Activated naive CD8-positive, alpha-beta T cell treated with anti-CD3 and anti-CD28 coated beads, Interleukin-2, amount 50 U/mL, for 24 hours (primary cell): ENCODE data around the gene ZBTB8A.
"Not testable (repeated sequence)": the region's sequence is repeated elsewhere in the genome, so short reads cannot be mapped to it uniquely, and the experiment has no call there.

ENCODE experiments used
- ATAC-seq: fragments of 150-1000 bp; cut with Tn5 transposase; one replicate; pipeline ENCODE4 v1.10.0; 2021
- DNase-seq: peaks from one replicate; pipeline ENCODE4 v3.0.0; 2021
- H3K27ac Mint-ChIP-seq: one replicate; pipeline ENCODE4 v1.8.0; 2021; ENCODE audit warnings: mild to moderate bottlenecking, mixed read lengths
- H3K27me3 Mint-ChIP-seq: one replicate; pipeline ENCODE4 v1.8.0; 2021; ENCODE audit warnings: mixed read lengths
- H3K36me3 Mint-ChIP-seq: one replicate; pipeline ENCODE4 v1.8.0; 2021; ENCODE audit warnings: low read depth, mixed read lengths
- H3K4me1 Mint-ChIP-seq: one replicate; pipeline ENCODE4 v1.8.0; 2021; ENCODE audit warnings: mixed read lengths
- H3K4me3 Mint-ChIP-seq: one replicate; pipeline ENCODE4 v1.8.0; 2021; ENCODE audit warnings: mild to moderate bottlenecking, moderate library complexity, mixed read lengths
- H3K9me3 Mint-ChIP-seq: one replicate; pipeline ENCODE4 v1.8.0; 2021; ENCODE audit warnings: mixed read lengths

The ZBTB8A gene

DNA sequence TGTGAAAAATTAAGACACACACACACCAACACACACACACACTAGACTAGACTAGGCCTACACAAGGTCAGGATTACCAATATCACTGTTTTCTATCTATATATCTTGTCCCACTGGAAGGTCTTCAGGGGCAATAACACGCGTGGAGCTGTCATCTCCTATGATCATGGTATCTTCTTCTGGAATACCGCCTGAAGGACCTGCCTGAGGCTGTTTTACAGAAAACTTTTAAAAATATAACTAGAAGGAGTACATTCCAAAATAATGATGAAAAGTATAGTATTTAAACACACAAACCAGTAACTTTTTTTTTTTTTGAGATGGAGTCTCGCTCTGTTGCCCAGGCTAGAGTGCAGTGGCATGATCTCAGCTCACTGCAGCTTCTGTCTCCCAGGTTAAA, 20.3 kb upstream of the ZBTB8A start:
- H3K4me3 Mint-ChIP-seq: no peak overlapping the region
- no peak overlapping the region for H3K27ac Mint-ChIP-seq
- ATAC-seq (no peak), DNase-seq (no peak)
- peaks cover 6% of the 10 kb centered on the region for H3K27me3 Mint-ChIP-seq
- no peaks in the 10 kb centered on the region for H3K36me3 Mint-ChIP-seq
- peaks cover 11% of the 10 kb centered on the region for H3K4me1 Mint-ChIP-seq
- no peaks in the 10 kb centered on the region for H3K9me3 Mint-ChIP-seq

- peak overlapping the region; percentile 69 for H3K4me3 Mint-ChIP-seq
- no peaks in the 10 kb centered on the region for H3K36me3 Mint-ChIP-seq
- H3K27me3 Mint-ChIP-seq: peaks cover 4% of the 10 kb centered on the region
- no peaks in the 10 kb centered on the region for H3K9me3 Mint-ChIP-seq
- ATAC-seq (no peak), DNase-seq (no peak)
- no peak overlapping the region for H3K27ac Mint-ChIP-seq
- H3K4me1 Mint-ChIP-seq: peaks cover 11% of the 10 kb centered on the region
Measured at GRCh38 chr1:32521165-32521564, 18.1 kb upstream of the ZBTB8A start.

- H3K27ac Mint-ChIP-seq: no peak overlapping the region
Measured at GRCh38 chr1:32525053-32525452, 14.2 kb upstream of the ZBTB8A start.

DNA sequence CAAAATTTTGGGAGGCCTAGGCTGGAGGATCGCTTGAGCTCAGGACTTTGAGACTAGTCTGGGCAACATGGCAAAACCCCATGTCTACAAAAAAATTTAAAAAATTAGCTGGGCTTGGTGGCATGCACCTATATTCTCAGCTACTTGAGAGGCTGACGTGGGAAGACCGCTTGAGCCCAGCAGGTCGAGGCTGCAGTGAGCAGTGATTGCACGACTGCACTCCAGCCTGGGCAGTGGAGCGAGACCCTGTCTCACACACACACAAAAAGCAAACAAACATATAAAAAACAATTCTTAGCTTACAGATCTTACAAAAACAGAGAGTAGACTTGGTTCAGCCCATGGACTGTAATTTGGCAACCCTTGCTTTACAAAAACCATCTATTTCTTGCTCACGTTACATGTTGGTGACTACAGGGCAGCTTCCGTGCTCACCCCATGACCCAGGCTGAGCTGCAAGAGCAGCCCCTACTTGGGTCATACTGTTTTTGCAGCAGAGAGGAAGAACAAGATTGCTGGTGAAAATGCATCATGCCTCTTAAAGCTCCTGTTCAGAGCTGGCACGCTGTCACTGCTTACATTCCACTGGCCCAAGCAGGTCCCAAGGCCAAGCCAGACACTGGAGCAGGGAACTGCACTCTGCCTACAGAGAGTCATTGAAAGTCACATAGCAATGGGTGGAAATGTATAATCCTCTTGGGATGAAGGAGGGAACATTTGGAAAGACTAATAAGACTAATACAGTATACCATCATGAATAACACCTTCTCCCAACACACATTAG, 13.4 kb upstream of the ZBTB8A start:
- Mint-ChIP-seq H3K27ac (no peak overlapping the region), H3K9me3 (no peaks in the 10 kb centered on the region), H3K4me3 (no peak overlapping the region)

More at GRCh38 chr1:32525053-32525452, 14.2 kb upstream of the ZBTB8A start:
- no peaks in the 10 kb centered on the region for H3K36me3 Mint-ChIP-seq
- peaks cover 4% of the 10 kb centered on the region for H3K27me3 Mint-ChIP-seq
- no peak for DNase-seq
- no peak for ATAC-seq
- H3K4me3 Mint-ChIP-seq: no peak overlapping the region
- H3K4me1 Mint-ChIP-seq: peaks cover 11% of the 10 kb centered on the region
- no peaks in the 10 kb centered on the region for H3K9me3 Mint-ChIP-seq

GRCh38 chr1:32528550-32528949, 10.7 kb upstream of the ZBTB8A start:
- not testable (repeated sequence) for H3K27ac Mint-ChIP-seq, H3K36me3 Mint-ChIP-seq, ATAC-seq, DNase-seq, H3K9me3 Mint-ChIP-seq, H3K4me3 Mint-ChIP-seq, H3K4me1 Mint-ChIP-seq, H3K27me3 Mint-ChIP-seq

More for the DNA sequence above, 13.4 kb upstream of the ZBTB8A start:
- peaks cover 6% of the 10 kb centered on the region for H3K4me1 Mint-ChIP-seq
- H3K27me3 Mint-ChIP-seq: peaks cover 4% of the 10 kb centered on the region
- ATAC-seq (no peak), DNase-seq (no peak)
- H3K36me3 Mint-ChIP-seq: no peaks in the 10 kb centered on the region

DNA sequence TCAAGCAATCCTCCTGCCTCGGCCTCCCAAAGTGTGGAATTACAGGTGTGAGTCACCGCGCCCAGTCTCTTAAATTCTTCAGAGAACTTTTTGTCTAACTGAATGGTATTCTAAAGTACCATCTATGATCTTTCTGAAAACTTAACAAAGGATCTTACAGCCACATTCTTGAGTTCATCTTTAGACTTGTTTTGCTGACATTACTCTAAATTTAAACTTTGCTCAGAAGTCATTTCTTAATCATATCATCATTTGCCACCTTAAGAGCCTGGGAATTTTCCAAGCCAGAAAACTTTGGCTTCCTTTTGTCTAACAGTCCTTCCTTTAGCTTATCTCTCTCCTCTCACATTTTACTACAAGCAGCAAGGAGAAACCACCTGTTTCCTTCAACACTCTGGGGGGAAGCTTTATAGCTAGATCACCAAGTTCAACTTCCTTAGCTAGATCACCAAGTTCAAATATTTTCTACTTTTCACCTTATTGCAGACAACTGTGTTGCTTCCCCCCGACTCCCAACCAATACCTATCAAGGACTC, 5.4 kb upstream of the ZBTB8A start:
- peaks cover 38% of the 10 kb centered on the region for H3K27me3 Mint-ChIP-seq
- ATAC-seq (no peak), DNase-seq (no peak)
- no peak overlapping the region for H3K4me3 Mint-ChIP-seq
- no peaks in the 10 kb centered on the region for H3K36me3 Mint-ChIP-seq
- no peak overlapping the region for H3K27ac Mint-ChIP-seq
- peaks cover under 1% of the 10 kb centered on the region for H3K4me1 Mint-ChIP-seq
- no peaks in the 10 kb centered on the region for H3K9me3 Mint-ChIP-seq

GRCh38 chr1:32536117-32536516, 3.1 kb upstream of the ZBTB8A start:
- no peak overlapping the region for H3K27ac Mint-ChIP-seq
- H3K27me3 Mint-ChIP-seq: peaks cover 55% of the 10 kb centered on the region
- ATAC-seq: no peak
- peaks cover 10% of the 10 kb centered on the region for H3K4me1 Mint-ChIP-seq
- no peaks in the 10 kb centered on the region for H3K36me3 Mint-ChIP-seq
- no peak for DNase-seq
- H3K9me3 Mint-ChIP-seq: no peaks in the 10 kb centered on the region
- H3K4me3 Mint-ChIP-seq: no peak overlapping the region

GRCh38 chr1:32536764-32537163, 2.5 kb upstream of the ZBTB8A start:
- Mint-ChIP-seq H3K27me3 (peaks cover 61% of the 10 kb centered on the region), H3K36me3 (no peaks in the 10 kb centered on the region), H3K27ac (no peak overlapping the region), H3K4me3 (no peak overlapping the region), H3K9me3 (no peaks in the 10 kb centered on the region), H3K4me1 (peaks cover 10% of the 10 kb centered on the region)
- DNase-seq (no peak), ATAC-seq (no peak)

- Mint-ChIP-seq H3K4me1 (peaks cover 10% of the 10 kb centered on the region), H3K9me3 (no peaks in the 10 kb centered on the region), H3K27me3 (peaks cover 71% of the 10 kb centered on the region), H3K36me3 (no peaks in the 10 kb centered on the region), H3K27ac (peak overlapping the region; percentile 28), H3K4me3 (peak overlapping the region; percentile 75)
- DNase-seq (peak; percentile 10), ATAC-seq (peak; percentile 36)
Measured at GRCh38 chr1:32539584-32540571, 651 bp downstream of the ZBTB8A start.

- Mint-ChIP-seq H3K27me3 (peaks cover 64% of the 10 kb centered on the region), H3K27ac (no peak overlapping the region)
- no peak for DNase-seq
Measured at GRCh38 chr1:32540605-32541004, 1.4 kb downstream of the ZBTB8A start.

GRCh38 chr1:32541064-32541566, 1.9 kb downstream of the ZBTB8A start:
- Mint-ChIP-seq H3K27me3 (peaks cover 60% of the 10 kb centered on the region), H3K27ac (no peak overlapping the region), H3K36me3 (no peaks in the 10 kb centered on the region), H3K4me1 (peaks cover 10% of the 10 kb centered on the region), H3K4me3 (no peak overlapping the region), H3K9me3 (no peaks in the 10 kb centered on the region)
- no peak for DNase-seq
- no peak for ATAC-seq

More at GRCh38 chr1:32540605-32541004, 1.4 kb downstream of the ZBTB8A start:
- no peak for ATAC-seq
- Mint-ChIP-seq H3K4me1 (peaks cover 10% of the 10 kb centered on the region), H3K4me3 (peak overlapping the region; percentile 75), H3K36me3 (no peaks in the 10 kb centered on the region), H3K9me3 (no peaks in the 10 kb centered on the region)

DNA sequence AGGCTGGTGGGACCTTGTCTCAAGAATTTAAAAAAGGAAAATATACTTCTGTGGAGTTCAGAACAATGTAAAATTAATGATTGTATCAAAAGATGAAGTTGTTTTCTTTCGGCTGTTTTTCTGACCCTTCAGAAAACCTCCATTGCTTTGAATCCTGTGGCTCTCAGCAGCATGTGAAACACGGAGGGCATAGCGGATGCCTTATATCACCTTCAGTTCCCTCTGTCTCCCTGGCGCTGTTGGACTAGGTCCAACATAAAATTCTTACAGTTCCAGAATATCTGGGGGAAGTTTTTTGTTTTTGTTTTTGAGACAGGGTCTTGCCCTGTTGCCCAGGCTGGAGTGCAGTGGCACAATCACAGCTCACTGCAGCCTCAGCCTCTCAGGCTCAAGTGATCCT, 7.4 kb downstream of the ZBTB8A start:
- no peak overlapping the region for H3K4me3 Mint-ChIP-seq
- no peak overlapping the region for H3K27ac Mint-ChIP-seq
- H3K36me3 Mint-ChIP-seq: no peaks in the 10 kb centered on the region
- H3K9me3 Mint-ChIP-seq: no peaks in the 10 kb centered on the region
- DNase-seq (no peak), ATAC-seq (no peak)
- no peaks in the 10 kb centered on the region for H3K4me1 Mint-ChIP-seq
- H3K27me3 Mint-ChIP-seq: peaks cover 18% of the 10 kb centered on the region

GRCh38 chr1:32549616-32550015, 10.4 kb downstream of the ZBTB8A start:
- Mint-ChIP-seq H3K4me3 (no peak overlapping the region), H3K27ac (no peak overlapping the region)

GRCh38 chr1:32554288-32554687, 15.1 kb downstream of the ZBTB8A start:
- Mint-ChIP-seq H3K4me3 (no peak overlapping the region), H3K27ac (no peak overlapping the region), H3K4me1 (no peaks in the 10 kb centered on the region), H3K27me3 (no peaks in the 10 kb centered on the region), H3K9me3 (no peaks in the 10 kb centered on the region), H3K36me3 (no peaks in the 10 kb centered on the region)
- ATAC-seq (no peak), DNase-seq (no peak)

More at GRCh38 chr1:32549616-32550015, 10.4 kb downstream of the ZBTB8A start:
- Mint-ChIP-seq H3K9me3 (no peaks in the 10 kb centered on the region), H3K4me1 (no peaks in the 10 kb centered on the region), H3K27me3 (no peaks in the 10 kb centered on the region), H3K36me3 (no peaks in the 10 kb centered on the region)
- DNase-seq (no peak), ATAC-seq (no peak)
